Retina (tissue), 1 donor: ENCODE results near the gene APMAP.

Experiments used
- DNase-seq: peaks from one replicate; pipeline ENCODE4 v3.0.0-alpha.2; 2016

The APMAP gene

GRCh38 chr20:25024171-25024570 lies 31.6 kb upstream of the APMAP start:
- no peak for DNase-seq

GRCh38 chr20:25023356-25023755 lies 30.8 kb upstream of the APMAP start:
- no peak for DNase-seq

GRCh38 chr20:25022680-25023079 lies 30.1 kb upstream of the APMAP start:
- DNase-seq: no peak

GRCh38 chr20:25021336-25021735 lies 28.8 kb upstream of the APMAP start:
- DNase-seq: no peak

- DNase-seq: no peak
Observed at GRCh38 chr20:25020901-25021301, 28.4 kb upstream of the APMAP start.

- DNase-seq: no peak
Observed at GRCh38 chr20:25020345-25020744, 27.8 kb upstream of the APMAP start.

GRCh38 chr20:25019381-25020155 lies 27.0 kb upstream of the APMAP start:
- DNase-seq: no peak

GRCh38 chr20:25018841-25019240 lies 26.3 kb upstream of the APMAP start:
- no peak for DNase-seq

GRCh38 chr20:25018425-25018824 lies 25.9 kb upstream of the APMAP start:
- no peak for DNase-seq

GRCh38 chr20:25017257-25017803 lies 24.8 kb upstream of the APMAP start:
- no peak for DNase-seq

GRCh38 chr20:25016471-25016870 lies 23.9 kb upstream of the APMAP start:
- no peak for DNase-seq

GRCh38 chr20:25015986-25016385 lies 23.4 kb upstream of the APMAP start:
- DNase-seq: no peak

- DNase-seq: no peak
Observed at GRCh38 chr20:25014816-25015215, 22.3 kb upstream of the APMAP start.

GRCh38 chr20:25013478-25014380 lies 21.2 kb upstream of the APMAP start:
- no peak for DNase-seq

- no peak for DNase-seq
Observed at GRCh38 chr20:25012616-25013189, 20.2 kb upstream of the APMAP start.

GRCh38 chr20:25011831-25012241 lies 19.3 kb upstream of the APMAP start:
- no peak for DNase-seq

- DNase-seq: no peak
Observed at GRCh38 chr20:25011261-25011660, 18.7 kb upstream of the APMAP start.

- DNase-seq: no peak
Observed at GRCh38 chr20:25009218-25010145, 16.9 kb upstream of the APMAP start.

GRCh38 chr20:25008388-25009217 lies 16.1 kb upstream of the APMAP start:
- DNase-seq: no peak

GRCh38 chr20:25007491-25008305 lies 15.1 kb upstream of the APMAP start:
- no peak for DNase-seq
